Panc1 (cell line): ENCODE results near the gene COPS2. TPM values are rescaled to one million over a fixed set of nuclear protein-coding genes. Genes with fewer than 3 reads are reported as not detected.
"Not testable (repeated sequence)": the region's sequence is repeated elsewhere in the genome, so short reads cannot be mapped to it uniquely, and the experiment has no call there.

Source experiments
- ATAC-seq: fragments of 200-7000 bp; cut with Tn5 transposase; 2 replicates; pipeline ENCODE4 v1.9.1; 2020; ENCODE audit warnings: mild to moderate bottlenecking, moderate library complexity
- BruUV-seq: library from RNA; stranded (reverse); fragments of 400-500 nt; replicated peaks from 2 replicates; lab custom pipeline; 2021; lab: Mats Ljungman, UMichigan
- CTCF ChIA-PET: fragments of 300-600 bp; sonication (Branson Sonifier 250); formaldehyde crosslinking; loops from one replicate; lab custom pipeline; 2022; ENCODE audit warnings: antibody characterized with exemption; lab: Charles Lee
- POLR2A ChIA-PET: fragments of 300-600 bp; sonication (Branson Sonifier 250); formaldehyde crosslinking; loops from one replicate; lab custom pipeline; 2022; ENCODE audit warnings: antibody characterized with exemption; lab: Charles Lee
- DNase-seq: peaks from one replicate; pipeline ENCODE4 v3.0.0-alpha.2; 2010; ENCODE audit warnings: low read depth, low spot score
- H3K27ac ChIP-seq: 2 replicates; pipeline ENCODE4 v1.5.1; 2011; ENCODE audit warnings: mild to moderate bottlenecking, low read length, inconsistent platforms
- H3K27me3 ChIP-seq: fragments of 200-500 bp; sonication (Bioruptor generic); 2 replicates; pipeline ENCODE4 v1.6.0; 2014; ENCODE audit warnings: low read length, inconsistent platforms; ENCODE audit not compliant: control insufficient read depth, insufficient read depth
- H3K36me3 ChIP-seq: fragments of 200-500 bp; sonication (Bioruptor generic); 2 replicates; pipeline ENCODE4 v1.5.1; 2014; ENCODE audit warnings: inconsistent platforms, mild to moderate bottlenecking, low read length, moderate library complexity; ENCODE audit not compliant: control insufficient read depth, insufficient read depth
- H3K4me1 ChIP-seq: 2 replicates; pipeline ENCODE4 v1.5.1; 2011; ENCODE audit warnings: inconsistent platforms, mild to moderate bottlenecking, low read length, moderate library complexity; ENCODE audit not compliant: control insufficient read depth, insufficient read depth
- H3K4me3 ChIP-seq, 2 experiments: 2 replicates each; pipeline ENCODE4 v1.5.1; 2011 to 2012; ENCODE audit warnings: low read depth in 2 of 2, low read length in 2 of 2, mild to moderate bottlenecking in 2 of 2, inconsistent platforms in 1 of 2, moderate library complexity in 1 of 2
- H3K9me3 ChIP-seq: fragments of 200-500 bp; sonication (Bioruptor generic); 2 replicates; pipeline ENCODE4 v1.5.1; 2014; ENCODE audit warnings: low read depth, mild to moderate bottlenecking, inconsistent platforms, low read length, moderate library complexity; ENCODE audit not compliant: control insufficient read depth, insufficient read depth
- in situ Hi-C: cut with HindIII; loops from 2 replicates; pipeline ENCODE4 v1.10.0; 2016; ENCODE audit warnings: low sequenced_read_pairs, low pct_unique_long_range_greater_than_20kb
- intact Hi-C: fragments of 100-400 bp; cut with micrococcal nuclease; formaldehyde crosslinking; loops from one replicate; pipeline ENCODE4 v1.10.0; 2022; ENCODE audit not compliant: unreplicated experiment
- microRNA-seq: library from miRNA; unstranded; fragments of <30 nt; microRNA quantifications from one replicate; pipeline ENCODE4 v1.1.0, GENCODE V29; 2020; ENCODE audit not compliant: unreplicated experiment
- total RNA-seq: library from RNA; stranded (reverse); gene quantifications from one replicate; pipeline ENCODE4 v1.2.1, GENCODE V29; 2021; ENCODE audit not compliant: unreplicated experiment

COPS2 gene
- total RNA-seq, 1 experiment from 2014 or later = 69.4 TPM

DNA sequence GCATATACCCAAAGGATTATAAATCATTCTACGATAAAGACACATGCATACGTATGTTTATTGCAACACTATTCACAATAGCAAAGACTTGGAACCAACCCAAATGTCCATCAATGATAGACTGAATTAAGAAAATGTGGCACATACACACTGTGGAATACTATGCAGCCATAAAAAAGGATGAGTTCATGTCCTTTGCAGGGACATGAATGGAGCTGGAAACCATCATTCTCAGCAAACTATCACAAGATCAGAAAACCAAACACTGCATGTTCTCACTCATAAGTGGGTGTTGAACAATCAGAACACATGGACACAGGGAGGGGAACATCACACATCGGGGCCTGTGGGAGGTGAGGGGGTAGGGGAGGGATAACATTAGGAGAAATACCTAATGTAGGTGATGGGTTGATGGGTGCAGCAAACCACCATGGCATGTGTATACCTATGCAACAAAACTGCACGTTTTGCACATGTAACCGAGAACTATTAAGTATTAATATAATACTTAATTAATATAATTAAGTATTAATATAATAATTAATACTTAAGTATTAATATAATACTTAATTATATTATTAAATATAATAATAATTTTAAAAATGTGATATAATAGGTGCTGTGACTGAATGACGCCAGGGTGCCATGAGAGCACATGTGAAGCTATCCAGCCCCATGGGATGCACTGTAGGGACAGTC, 80.7 kb downstream of the COPS2 start:
- CTCF ChIA-PET = not testable (repeated sequence)

More for the DNA sequence above, 80.7 kb downstream of the COPS2 start:
- H3K27ac ChIP-seq, in situ Hi-C loops, BruUV-seq, H3K27me3 ChIP-seq, H3K4me3 ChIP-seq, intact Hi-C loops, DNase-seq, H3K9me3 ChIP-seq, H3K36me3 ChIP-seq, H3K4me1 ChIP-seq, POLR2A ChIA-PET, ATAC-seq: not testable (repeated sequence)

Small RNAs within 50 kb of the gene (microRNA-seq; reads per million reads assigned to microRNA genes)
- gene MIR4716 = not detected

Other genes starting within 250 kb of the COPS2 start
- gene SHC4, start 191.7 kb downstream of the COPS2 start, total RNA-seq = 0.10 TPM
- 40.5 TPM for gene SECISBP2L, start 109.2 kb downstream of the COPS2 start, total RNA-seq
- 35.0 TPM for gene GALK2, start 14.6 kb upstream of the COPS2 start, total RNA-seq